GM12892 (cell line): ENCODE results near the gene CARMIL1.
A peak's percentile ranks its signal among the peaks of the same experiment; 100 is the strongest.
"Not testable (repeated sequence)": the region's sequence is repeated elsewhere in the genome, so short reads cannot be mapped to it uniquely, and the experiment has no call there.

ENCODE experiments used
- DNase-seq: peaks from one replicate; pipeline ENCODE4 v3.0.0; 2011; ENCODE audit not compliant: insufficient read length
- FAIRE-seq: peaks from 2 replicates; lab custom pipeline; 2011; peaks lifted over from hg19 to GRCh38; lab: Jason Lieb, UNC
- POLR2A ChIP-seq: IDR thresholded peaks from 2 replicates; pipeline ENCODE4 v1.6.1; 2011; ENCODE audit warnings: low read depth, low read length, control low read depth
- POLR2AphosphoS5 ChIP-seq: IDR thresholded peaks from 2 replicates; pipeline ENCODE4 v1.6.1; 2011; ENCODE audit warnings: low read depth, low read length, control low read depth
- TAF1 ChIP-seq: IDR thresholded peaks from 2 replicates; pipeline ENCODE4 v1.6.1; 2011; ENCODE audit warnings: low read depth, mild to moderate bottlenecking, control low read depth, low read length, borderline replicate concordance

The CARMIL1 gene

GRCh38 chr6:25441663-25442270 is 162.6 kb downstream of the CARMIL1 start:
- FAIRE-seq: no peak
- no peak for TF ChIP-seq POLR2AphosphoS5
- no peak for TF ChIP-seq POLR2A
- no peak for TF ChIP-seq TAF1
- no peak for DNase-seq

- FAIRE-seq (no peak), DNase-seq (no peak)
Observed at GRCh38 chr6:25442898-25443297, 163.7 kb downstream of the CARMIL1 start.

GRCh38 chr6:25444521-25444920 is 165.3 kb downstream of the CARMIL1 start:
- DNase-seq, FAIRE-seq: not testable (repeated sequence)

More at GRCh38 chr6:25442898-25443297, 163.7 kb downstream of the CARMIL1 start:
- no peak for TF ChIP-seq POLR2AphosphoS5
- no peak for TF ChIP-seq POLR2A
- no peak for TF ChIP-seq TAF1

GRCh38 chr6:25446830-25447569 is 167.8 kb downstream of the CARMIL1 start:
- FAIRE-seq: no peak
- TF ChIP-seq TAF1 (no peak), POLR2A (no peak), POLR2AphosphoS5 (no peak)

GRCh38 chr6:25447570-25447929 is 168.4 kb downstream of the CARMIL1 start:
- FAIRE-seq (no peak), DNase-seq (no peak)
- TF ChIP-seq POLR2AphosphoS5 (no peak), POLR2A (no peak), TAF1 (no peak)

More at GRCh38 chr6:25446830-25447569, 167.8 kb downstream of the CARMIL1 start:
- DNase-seq: no peak

- DNase-seq (no peak), FAIRE-seq (no peak)
- TF ChIP-seq POLR2A: no peak
- no peak for TF ChIP-seq TAF1
Observed at GRCh38 chr6:25448965-25449538, 169.9 kb downstream of the CARMIL1 start.

- no peak for TF ChIP-seq POLR2A
- no peak for TF ChIP-seq POLR2AphosphoS5
- no peak for TF ChIP-seq TAF1
- DNase-seq: no peak
- peak; percentile 38 for FAIRE-seq
Observed at GRCh38 chr6:25449774-25450173, 170.6 kb downstream of the CARMIL1 start.

GRCh38 chr6:25450469-25451198 is 171.5 kb downstream of the CARMIL1 start:
- no peak for TF ChIP-seq POLR2AphosphoS5
- no peak for TF ChIP-seq TAF1
- no peak for TF ChIP-seq POLR2A
- FAIRE-seq: no peak
- no peak for DNase-seq

GRCh38 chr6:25452031-25452430 is 172.9 kb downstream of the CARMIL1 start:
- TF ChIP-seq TAF1 (no peak), POLR2A (no peak), POLR2AphosphoS5 (no peak)
- FAIRE-seq (no peak), DNase-seq (no peak)

- no peak for DNase-seq
- TF ChIP-seq POLR2AphosphoS5 (no peak), POLR2A (no peak), TAF1 (no peak)
- no peak for FAIRE-seq
Observed at GRCh38 chr6:25453288-25453687, 174.1 kb downstream of the CARMIL1 start.

- no peak for DNase-seq
- no peak for FAIRE-seq
- TF ChIP-seq POLR2AphosphoS5 (no peak), POLR2A (no peak), TAF1 (no peak)
Observed at GRCh38 chr6:25454136-25454535, 175.0 kb downstream of the CARMIL1 start.
